IMR-90 (cell line): ENCODE measurements around the gene DCHS2. TPM values are rescaled to one million over a fixed set of nuclear protein-coding genes. Genes with fewer than 3 reads are reported as not detected.

Experiments used
- ATAC-seq: fragments of 200-7000 bp; cut with Tn5 transposase; 2 replicates; pipeline ENCODE4 v1.9.1; 2020; ENCODE audit warnings: low read depth, mild to moderate bottlenecking, moderate library complexity
- BruUV-seq: library from RNA; stranded (reverse); fragments of 400-500 nt; replicated peaks from 2 replicates; lab custom pipeline; 2021; lab: Mats Ljungman, UMichigan
- CTCF ChIA-PET: fragments of 300-600 bp; formaldehyde crosslinking; extraction: SDS; loops from one replicate; lab custom pipeline; 2021; ENCODE audit warnings: antibody characterized with exemption; lab: Yijun Ruan, JAX
- POLR2A ChIA-PET: fragments of 300-600 bp; sonication (Branson Sonifier 250); formaldehyde crosslinking; loops from one replicate; lab custom pipeline; 2022; ENCODE audit warnings: antibody characterized with exemption; ENCODE audit not compliant: unreplicated experiment; lab: Charles Lee
- DNase-seq: peaks from one replicate; pipeline ENCODE4 v3.0.0; 2013
- H2AFZ ChIP-seq: replicated peaks from 2 replicates; pipeline ENCODE3; 2013; ENCODE audit warnings: low read length, mild to moderate bottlenecking; ENCODE audit not compliant: poor library complexity
- H2AK5ac ChIP-seq: 2 replicates; pipeline ENCODE4 v1.6.1; 2013; ENCODE audit warnings: low read depth, low read length, inconsistent platforms
- H2AK9ac ChIP-seq: replicated peaks from 2 replicates; pipeline ENCODE3; 2013; ENCODE audit warnings: mild to moderate bottlenecking, low read depth, low read length, moderate library complexity; ENCODE audit not compliant: poor library complexity
- H2BK120ac ChIP-seq: 2 replicates; pipeline ENCODE4 v1.6.1; 2013; ENCODE audit warnings: low read depth, low read length, inconsistent platforms
- H2BK15ac ChIP-seq: 3 replicates; pipeline ENCODE4 v1.6.1; 2013; ENCODE audit warnings: low read depth, low read length, inconsistent platforms
- H2BK20ac ChIP-seq: 2 replicates; pipeline ENCODE4 v1.6.1; 2013; ENCODE audit warnings: low read depth, mild to moderate bottlenecking, inconsistent platforms, low read length, moderate library complexity
- H2BK5ac ChIP-seq: 2 replicates; pipeline ENCODE4 v1.6.1; 2013; ENCODE audit warnings: mild to moderate bottlenecking, low read depth, low read length, inconsistent platforms; ENCODE audit not compliant: poor library complexity, severe bottlenecking
- H3K14ac ChIP-seq: replicated peaks from 2 replicates; pipeline ENCODE4 v1.6.1; 2013; ENCODE audit warnings: low read depth, low read length, inconsistent platforms
- H3K18ac ChIP-seq: 2 replicates; pipeline ENCODE4 v1.6.1; 2013; ENCODE audit warnings: low read depth, low read length, control low read depth
- H3K23ac ChIP-seq: 2 replicates; pipeline ENCODE4 v1.6.1; 2013; ENCODE audit warnings: low read depth, low read length, inconsistent platforms
- H3K27ac ChIP-seq: 2 replicates; pipeline ENCODE4 v1.5.1; 2013; ENCODE audit warnings: mild to moderate bottlenecking, control low read depth, low read length; ENCODE audit not compliant: insufficient read depth
- H3K27me3 ChIP-seq: 2 replicates; pipeline ENCODE4 v1.6.1; 2013; ENCODE audit warnings: low read length; ENCODE audit not compliant: control insufficient read depth, insufficient read depth
- H3K36me3 ChIP-seq: 2 replicates; pipeline ENCODE4 v1.6.1; 2013; ENCODE audit warnings: low read length, mixed read lengths; ENCODE audit not compliant: control insufficient read depth, insufficient read depth
- H3K4ac ChIP-seq: 2 replicates; pipeline ENCODE4 v1.6.1; 2013; ENCODE audit warnings: low read depth, low read length, inconsistent platforms
- H3K4me1 ChIP-seq: 2 replicates; pipeline ENCODE4 v1.6.1; 2013; ENCODE audit warnings: low read length, mixed read lengths; ENCODE audit not compliant: control insufficient read depth, insufficient read depth
- H3K4me2 ChIP-seq: 2 replicates; pipeline ENCODE4 v1.6.1; 2013; ENCODE audit warnings: low read depth, mild to moderate bottlenecking, control low read depth, low read length, moderate library complexity
- H3K4me3 ChIP-seq: 2 replicates; pipeline ENCODE4 v1.5.1; 2013; ENCODE audit warnings: low read depth, mild to moderate bottlenecking, control low read depth, low read length, moderate library complexity; ENCODE audit not compliant: insufficient read depth
- H3K56ac ChIP-seq: 2 replicates; pipeline ENCODE4 v1.6.1; 2013; ENCODE audit warnings: low read length, inconsistent platforms; ENCODE audit not compliant: insufficient read depth; ENCODE audit errors: extremely low read depth
- H3K79me1 ChIP-seq, 2 experiments: 2 replicates each; pipeline ENCODE4 v1.6.1; 2013; ENCODE audit warnings: low read length in 2 of 2, inconsistent platforms in 1 of 2, low read depth in 1 of 2
- H3K9ac ChIP-seq: 2 replicates; pipeline ENCODE4 v1.6.1; 2013; ENCODE audit warnings: low read depth, low read length, control low read depth
- H3K9me1 ChIP-seq: 2 replicates; pipeline ENCODE4 v1.6.1; 2013; ENCODE audit warnings: low read length, inconsistent platforms; ENCODE audit not compliant: insufficient read depth
- H3K9me3 ChIP-seq: 2 replicates; pipeline ENCODE4 v1.6.1; 2013; ENCODE audit warnings: low read length; ENCODE audit not compliant: control insufficient read depth, insufficient read depth
- H4K20me1 ChIP-seq: 2 replicates; pipeline ENCODE4 v1.6.1; 2013; ENCODE audit warnings: low read length, inconsistent platforms; ENCODE audit not compliant: insufficient read depth
- H4K5ac ChIP-seq: 2 replicates; pipeline ENCODE4 v1.6.1; 2013; ENCODE audit warnings: mild to moderate bottlenecking, low read depth, low read length, control low read depth
- H4K8ac ChIP-seq, 2 experiments: 2 replicates each; pipeline ENCODE4 v1.6.1; 2013; ENCODE audit warnings: low read depth in 2 of 2, low read length in 2 of 2, control low read depth in 1 of 2, inconsistent platforms in 1 of 2
- H4K91ac ChIP-seq: 2 replicates; pipeline ENCODE4 v1.6.1; 2013; ENCODE audit warnings: low read depth, low read length, inconsistent platforms; ENCODE audit not compliant: insufficient read depth
- BHLHE40 ChIP-seq: fragments of 150-350 bp; IDR thresholded peaks from 2 replicates; pipeline ENCODE4 v1.6.1; 2016; ENCODE audit warnings: mild to moderate bottlenecking, low read depth, low read length
- MAZ ChIP-seq: IDR thresholded peaks from 2 replicates; pipeline ENCODE4 v1.6.1; 2012; ENCODE audit warnings: low read depth, mild to moderate bottlenecking, low read length, improper control_type of control experiment, moderate library complexity, borderline replicate concordance
- dilution Hi-C: fragments of 300-500 bp; cut with HindIII; formaldehyde crosslinking; loops from one replicate; pipeline ENCODE4 v1.14.3; 2018; ENCODE audit warnings: low sequenced_read_pairs; ENCODE audit not compliant: unreplicated experiment
- in situ Hi-C: fragments of 300-500 bp; cut with MboI; formaldehyde crosslinking; loops from 3 replicates; pipeline ENCODE4 v1.14.3; 2019; ENCODE audit warnings: low sequenced_read_pairs, inconsistent platforms, mixed read lengths
- intact Hi-C: fragments of 100-400 bp; cut with micrococcal nuclease; formaldehyde crosslinking; loops from 2 replicates; pipeline ENCODE4 v1.10.0; 2022
- polyA plus RNA-seq, 3 experiments: library from polyadenylated mRNA; depleted of rRNA; stranded (reverse); fragments of >200 nt; gene quantifications; 2 replicates each; pipeline ENCODE4 v1.2.3, GENCODE V29; 2012; ENCODE audit warnings: low replicate concordance in 1 of 3
- total RNA-seq: library from RNA; depleted of rRNA; stranded (reverse); fragments of >200 nt; gene quantifications from 2 replicates; pipeline ENCODE4 v1.2.3, GENCODE V29; 2012

DCHS2 gene
- total and polyA plus RNA-seq, 2 of the 4 experiments (the other 2 are of a cell fraction): not detected

- H4K5ac ChIP-seq: no peak overlapping the region
- POLR2A ChIA-PET: no interaction called here
- ATAC-seq (no peak), DNase-seq (no peak)
- no peak overlapping the region for H2BK5ac ChIP-seq
- no peak overlapping the region for H2BK20ac ChIP-seq
- CTCF ChIA-PET: no interaction called here
- no peaks in the 10 kb centered on the region for H3K9me1 ChIP-seq
- no TSS peak for BruUV-seq
- intact Hi-C loops: no loop called here
- no peak overlapping the region for H2AFZ ChIP-seq
- in situ Hi-C loops: no loop called here
- H2BK15ac ChIP-seq: no peak overlapping the region
- no peak overlapping the region for H3K56ac ChIP-seq
- dilution Hi-C loops: no loop called here
- no peak overlapping the region for H4K91ac ChIP-seq
- H3K14ac ChIP-seq: no peak overlapping the region
- H3K27ac ChIP-seq: no peak overlapping the region
- no peak overlapping the region for H2AK5ac ChIP-seq
- H3K4me2 ChIP-seq: no peak overlapping the region
- no peaks in the 10 kb centered on the region for H3K36me3 ChIP-seq
- no peaks in the 10 kb centered on the region for H3K9me3 ChIP-seq
- no peak overlapping the region for H3K4me3 ChIP-seq
- TF ChIP-seq MAZ: no peak
- TF ChIP-seq BHLHE40: no peak
- no peaks in the 10 kb centered on the region for H3K27me3 ChIP-seq
- no peak overlapping the region for H3K4ac ChIP-seq
- no peaks in the 10 kb centered on the region for H4K20me1 ChIP-seq
- H3K9ac ChIP-seq: no peak overlapping the region
- H4K8ac ChIP-seq: no peak overlapping the region
- no peaks in the 10 kb centered on the region for H3K4me1 ChIP-seq
- no peak overlapping the region for H2AK9ac ChIP-seq
- no peaks in the 10 kb centered on the region for H3K79me1 ChIP-seq
- no peak overlapping the region for H3K18ac ChIP-seq
- H3K23ac ChIP-seq: no peak overlapping the region
- H2BK120ac ChIP-seq: no peak overlapping the region
Measured at GRCh38 chr4:154454710-154455109, 36.9 kb downstream of the DCHS2 start.
